H1 (cell line): Measurements from ENCODE around the gene VN1R5. TPM values are rescaled to one million over a fixed set of nuclear protein-coding genes. Genes with fewer than 3 reads are reported as not detected.
A peak's percentile ranks its signal among the peaks of the same experiment; 100 is the strongest.

Experiments used
- CTCF ChIA-PET: fragments of 300-600 bp; sonication (Branson Sonifier 250); formaldehyde crosslinking; loops from one replicate; lab custom pipeline; 2021; ENCODE audit not compliant: partially characterized antibody; lab: Charles Lee
- POLR2A ChIA-PET: fragments of 300-600 bp; sonication (Branson Sonifier 250); formaldehyde crosslinking; loops from one replicate; lab custom pipeline; 2021; ENCODE audit warnings: inconsistent platforms; ENCODE audit not compliant: partially characterized antibody; lab: Charles Lee
- DNase-seq, 2 experiments: peaks; one replicate each; pipeline versions ENCODE4 v3.0.0 to v3.0.0-alpha.2; 2010 to 2022; ENCODE audit warnings: low spot score in 2 of 2, low read depth in 1 of 2, mixed read lengths in 1 of 2
- FAIRE-seq: peaks from 2 replicates; lab custom pipeline; 2011; peaks lifted over from hg19 to GRCh38; lab: Jason Lieb, UNC
- H2AFZ ChIP-seq: 2 replicates; pipeline ENCODE4 v1.8.1; 2012; ENCODE audit warnings: low read length, inconsistent platforms
- H2AK5ac ChIP-seq: 2 replicates; pipeline ENCODE4 v1.6.1; 2013; ENCODE audit warnings: low read depth, low read length
- H2BK120ac ChIP-seq: replicated peaks from 2 replicates; pipeline ENCODE3; 2013; ENCODE audit warnings: low read depth, low read length, inconsistent platforms
- H2BK12ac ChIP-seq: 2 replicates; pipeline ENCODE4 v1.6.1; 2013; ENCODE audit warnings: low read depth, low read length
- H2BK15ac ChIP-seq: 2 replicates; pipeline ENCODE4 v1.6.1; 2013; ENCODE audit warnings: low read length
- H2BK20ac ChIP-seq: 2 replicates; pipeline ENCODE4 v1.6.1; 2013; ENCODE audit warnings: low read length
- H2BK5ac ChIP-seq: 2 replicates; pipeline ENCODE4 v1.6.1; 2013; ENCODE audit warnings: low read depth, low read length
- H3K14ac ChIP-seq: 2 replicates; pipeline ENCODE4 v1.6.1; 2013; ENCODE audit warnings: inconsistent platforms; ENCODE audit not compliant: insufficient read length
- H3K18ac ChIP-seq: 2 replicates; pipeline ENCODE4 v1.6.1; 2013; ENCODE audit warnings: low read length; ENCODE audit errors: extremely low read depth
- H3K23ac ChIP-seq: 2 replicates; pipeline ENCODE4 v1.6.1; 2013; ENCODE audit warnings: inconsistent platforms; ENCODE audit not compliant: insufficient read length
- H3K23me2 ChIP-seq: 2 replicates; pipeline ENCODE4 v1.6.1; 2013; ENCODE audit warnings: low read depth, low read length
- H3K27ac ChIP-seq: 2 replicates; pipeline ENCODE4 v1.6.1; 2011; ENCODE audit warnings: low read depth, low read length, inconsistent platforms
- H3K27me3 ChIP-seq, 4 experiments: replicated peaks in 1 of 4; 1 replicate in 1 of 4; 2 replicates in 3 of 4; pipeline versions ENCODE4 v1.6.1 to v1.8.1; 2011 to 2013; ENCODE audit warnings: low read length in 3 of 4, mild to moderate bottlenecking in 3 of 4, inconsistent platforms in 2 of 4, mixed read lengths in 2 of 4, moderate library complexity in 1 of 4; ENCODE audit not compliant: control insufficient read depth in 3 of 4, insufficient read depth in 3 of 4; ENCODE audit errors: extremely low read depth in 1 of 4
- H3K36me3 ChIP-seq, 4 experiments: 2 replicates each; pipeline versions ENCODE4 v1.6.1 to v1.8.1; 2011 to 2013; ENCODE audit warnings: mild to moderate bottlenecking in 4 of 4, low read length in 3 of 4, moderate library complexity in 2 of 4, control low read depth in 1 of 4, inconsistent platforms in 1 of 4; ENCODE audit not compliant: insufficient read depth in 4 of 4, control insufficient read depth in 2 of 4
- H3K4ac ChIP-seq: replicated peaks from 2 replicates; pipeline ENCODE3; 2013; ENCODE audit warnings: low read length, low read depth, mixed read lengths, inconsistent platforms; ENCODE audit not compliant: insufficient read length
- H3K4me1 ChIP-seq, 4 experiments: replicated peaks in 1 of 4; 1 replicate in 1 of 4; 2 replicates in 3 of 4; pipeline versions ENCODE4 v1.6.1 to v1.8.1; 2011 to 2013; ENCODE audit warnings: low read length in 3 of 4, inconsistent platforms in 2 of 4, mixed read lengths in 1 of 4; ENCODE audit not compliant: insufficient read depth in 4 of 4, control insufficient read depth in 3 of 4
- H3K4me2 ChIP-seq, 2 experiments: 2 replicates each; pipeline versions ENCODE4 v1.6.1 to v1.8.1; 2011 to 2013; ENCODE audit warnings: low read depth in 2 of 2, low read length in 2 of 2, control low read depth in 1 of 2, inconsistent platforms in 1 of 2, mild to moderate bottlenecking in 1 of 2; ENCODE audit not compliant: insufficient read depth in 1 of 2
- H3K4me3 ChIP-seq, 4 experiments: fragments of 200-600, 300-600 bp in 1 of 4; sonication (generic), shearing (Covaris generic), sonication (Bioruptor Twin) in 1 of 4; 2 replicates each; pipeline versions ENCODE4 v1.5.1 to v1.8.1; 2011 to 2016; ENCODE audit warnings: low read length in 4 of 4, low read depth in 3 of 4, control low read depth in 2 of 4, inconsistent platforms in 2 of 4, mild to moderate bottlenecking in 2 of 4, mixed read lengths in 1 of 4, moderate library complexity in 1 of 4; ENCODE audit not compliant: insufficient read depth in 2 of 4; ENCODE audit errors: extremely low read depth in 1 of 4
- H3K56ac ChIP-seq: replicated peaks from 2 replicates; pipeline ENCODE3; 2013; ENCODE audit warnings: low read depth, mild to moderate bottlenecking, mixed read lengths, low read length, inconsistent platforms; ENCODE audit not compliant: insufficient read length
- H3K79me1 ChIP-seq: 2 replicates; pipeline ENCODE4 v1.6.1; 2013; ENCODE audit warnings: low read depth, low read length, control low read depth
- H3K79me2 ChIP-seq, 2 experiments: 2 replicates each; pipeline versions ENCODE4 v1.6.1 to v1.8.1; 2012 to 2013; ENCODE audit warnings: low read length in 2 of 2, mild to moderate bottlenecking in 2 of 2, inconsistent platforms in 1 of 2; ENCODE audit not compliant: insufficient read depth in 2 of 2, control insufficient read depth in 1 of 2
- H3K9ac ChIP-seq, 4 experiments: replicated peaks in 1 of 4; 1 replicate in 1 of 4; 2 replicates in 3 of 4; pipeline versions ENCODE4 v1.6.1 to v1.8.1; 2011 to 2013; ENCODE audit warnings: low read depth in 3 of 4, low read length in 3 of 4, control low read depth in 2 of 4, mild to moderate bottlenecking in 2 of 4, moderate library complexity in 2 of 4, inconsistent platforms in 1 of 4; ENCODE audit errors: extremely low read depth in 1 of 4
- H3K9me3 ChIP-seq, 2 experiments: 2 replicates each; pipeline versions ENCODE4 v1.6.1 to v1.8.1; 2012 to 2013; ENCODE audit warnings: mild to moderate bottlenecking in 2 of 2, moderate library complexity in 2 of 2, control low read depth in 1 of 2, inconsistent platforms in 1 of 2, low read depth in 1 of 2, low read length in 1 of 2, mixed read lengths in 1 of 2; ENCODE audit not compliant: insufficient read depth in 2 of 2
- H4K20me1 ChIP-seq, 2 experiments: replicated peaks in 1 of 2; 2 replicates each; pipeline versions ENCODE3 to v1.8.1; 2011 to 2013; ENCODE audit warnings: inconsistent platforms in 2 of 2, low read length in 2 of 2, mild to moderate bottlenecking in 1 of 2; ENCODE audit not compliant: insufficient read depth in 2 of 2, control insufficient read depth in 1 of 2
- H4K5ac ChIP-seq: 2 replicates; pipeline ENCODE4 v1.6.1; 2013; ENCODE audit warnings: low read length, low read depth, mixed read lengths, inconsistent platforms; ENCODE audit not compliant: insufficient read length
- H4K8ac ChIP-seq: 2 replicates; pipeline ENCODE4 v1.8.0; 2013; ENCODE audit warnings: mild to moderate bottlenecking, moderate library complexity, low read length, inconsistent platforms; ENCODE audit not compliant: insufficient read depth; ENCODE audit errors: extremely low read depth
- H4K91ac ChIP-seq: replicated peaks from 2 replicates; pipeline ENCODE3; 2013; ENCODE audit warnings: low read length, mixed read lengths, inconsistent platforms; ENCODE audit not compliant: insufficient read length
- CTCF ChIP-seq, 3 experiments: IDR thresholded peaks; 1 replicate in 2 of 3; 2 replicates in 1 of 3; pipeline versions ENCODE4 v1.5.1 to v1.6.1; 2011; ENCODE audit warnings: low read length in 3 of 3, mild to moderate bottlenecking in 3 of 3, inconsistent platforms in 2 of 3, low read depth in 1 of 3, moderate library complexity in 1 of 3; ENCODE audit not compliant: insufficient read depth in 1 of 3; ENCODE audit errors: control extremely low read depth in 1 of 3
- E2F6 ChIP-seq: IDR thresholded peaks from 2 replicates; pipeline ENCODE4 v1.6.1; 2012; ENCODE audit warnings: inconsistent platforms
- RAD21 ChIP-seq, 2 experiments: IDR thresholded peaks in 1 of 2; conservative IDR thresholded peaks in 1 of 2; 2 replicates each; pipeline ENCODE4 v1.6.1; 2011; ENCODE audit warnings: low read depth in 2 of 2, low read length in 2 of 2, improper control_type of control experiment in 1 of 2, inconsistent platforms in 1 of 2, mild to moderate bottlenecking in 1 of 2, moderate library complexity in 1 of 2
- RNF2 ChIP-seq: fragments of 200-900, 300-1000 bp; sonication (generic); IDR thresholded peaks from 2 replicates; pipeline ENCODE4 v1.7.1; 2016; ENCODE audit warnings: borderline replicate concordance, low read depth, mild to moderate bottlenecking, antibody characterized with exemption, low read length; ENCODE audit not compliant: poor library complexity, severe bottlenecking; ENCODE audit errors: missing control alignments
- TEAD4 ChIP-seq: IDR thresholded peaks from 2 replicates; pipeline ENCODE4 v1.6.1; 2012; ENCODE audit warnings: low read depth, low read length, inconsistent platforms, mixed read lengths
- YY1 ChIP-seq: IDR thresholded peaks from 2 replicates; pipeline ENCODE4 v1.6.1; 2011; ENCODE audit warnings: low read depth, mild to moderate bottlenecking, low read length
- WGBS, 2 experiments: shearing (Covaris generic) in 1 of 2; methylation state at CpG; one replicate each; pipeline versions ENCODE4 v1.1.6 to v1.1.7; 2013 to 2015; ENCODE audit warnings: low lambda C conversion rate in 2 of 2, mixed read lengths in 2 of 2, inconsistent platforms in 1 of 2, low coverage in 1 of 2, missing lambda C conversion rate in 1 of 2; ENCODE audit not compliant: insufficient replicate concordance in 2 of 2, insufficient coverage in 1 of 2, insufficient read length in 1 of 2; ENCODE audit errors: extremely low coverage in 1 of 2, missing lambda C conversion rate in 1 of 2; 5-methylcytosine and 5-hydroxymethylcytosine counted together
- polyA plus RNA-seq, 7 experiments: library from polyadenylated mRNA; depleted of rRNA in 3 of 7; stranded (reverse) in 5 of 7; unstranded in 2 of 7; fragments of >200 nt in 5 of 7; fragments of 200-250 nt in 2 of 7; gene quantifications; 1 replicate in 5 of 7; 2 replicates in 1 of 7; 4 replicates in 1 of 7; pipeline versions ENCODE4 v1.2.1 to v1.2.3, GENCODE V29; 2011 to 2013; ENCODE audit warnings: missing spikeins in 2 of 7, mixed read lengths in 2 of 7
- total RNA-seq: library from RNA; stranded (reverse); fragmentation: NEBNext Ultra II Directional; extraction: Animal tissue kit (Norgen Biotek cat#: 25700); gene quantifications from 2 replicates; pipeline ENCODE4 v1.2.1, GENCODE V29; 2021

Gene VN1R5
- total and polyA plus RNA-seq, 2 of the 8 experiments (the other 6 are each of a cell fraction or from before 2014, with no cell fraction given), result not detected

- Histone ChIP-seq H3K56ac (no peak overlapping the region), H3K36me3 (no peaks in the 10 kb centered on the region), H2BK120ac (no peak overlapping the region), H3K4me3 (no peak overlapping the region), H3K27me3 (no peaks in the 10 kb centered on the region), H2BK12ac (no peak overlapping the region), H3K4ac (no peak overlapping the region), H2BK15ac (no peak overlapping the region), H3K9me3 (no peaks in the 10 kb centered on the region; a peak in 1 of 4 replicates), H4K20me1 (no peaks in the 10 kb centered on the region), H3K79me2 (no peaks in the 10 kb centered on the region), H4K91ac (no peak overlapping the region), H2AFZ (no peak overlapping the region), H3K9ac (no peak overlapping the region), H3K23me2 (peaks cover 2% of the 10 kb centered on the region; the same call in 1 of the 2 replicates), H2AK5ac (no peak overlapping the region), H3K4me2 (no peak overlapping the region), H2BK5ac (no peak overlapping the region), H3K27ac (no peak overlapping the region), H2BK20ac (no peak overlapping the region), H3K4me1 (peaks cover 0 to 6% (median 2%) of the 10 kb centered on the region in 4 experiments; a peak in 5 of 7 replicates), H3K14ac (no peak overlapping the region), H4K8ac (no peak overlapping the region), H3K79me1 (no peaks in the 10 kb centered on the region), H4K5ac (no peak overlapping the region), H3K23ac (no peak overlapping the region), H3K18ac (no peak overlapping the region)
- 83% methylated on average over 14 of the region's 14 CpGs; no CpG with 5 or more reads in 1 of the 2 experiments for WGBS, 2 experiments
- peak in 1 of 2 experiments; percentile 79 for DNase-seq
- ChIA-PET CTCF (no interaction called here), POLR2A (no interaction called here)
- no peak for FAIRE-seq
- TF ChIP-seq RAD21 (IDR thresholded peaks at IDR 0.05 in 1 of 2, conservative IDR thresholded peaks at IDR 0.05 in 1 of 2; ENCODE audit: low read depth in 2 of 2, low read length in 2 of 2), result peak; percentile 44 to 48; a peak in 3 of 4 replicates
- no peak for TF ChIP-seq RNF2
- peak; percentile 57; the same call in 1 of the 2 replicates for TF ChIP-seq E2F6
- no peak for TF ChIP-seq TEAD4
- peak; percentile 76 for TF ChIP-seq YY1
- peak; percentile 35 to 47 (median 47); a peak in 3 of 4 replicates for TF ChIP-seq CTCF (IDR thresholded peaks at IDR 0.05; ENCODE audit: control extremely low read depth in 1 of 3, insufficient read depth in 1 of 3, low read depth in 1 of 3, low read length in 3 of 3)
These were observed 31.6 kb downstream of the VN1R5 start for GRCh38 chr1:247287460-247287859.
